HepG2 (cell line): Measurements from ENCODE around the gene BICDL2. TPM values are rescaled to one million over a fixed set of nuclear protein-coding genes. Genes with fewer than 3 reads are reported as not detected.
A peak's percentile ranks its signal among the peaks of the same experiment; 100 is the strongest.

ENCODE experiments used
- FOXK2 ChIP-seq: fragments of 450-650 bp; IDR thresholded peaks from 2 replicates; pipeline ENCODE4 v1.6.1; 2016
- HMG20A ChIP-seq: IDR thresholded peaks from 2 replicates; pipeline ENCODE4 v1.6.1; 2016; ENCODE audit warnings: borderline replicate concordance
- HNF4A ChIP-seq: sonication (generic); formaldehyde crosslinking; IDR thresholded peaks from 2 replicates; pipeline ENCODE4 v1.4.0; 2020; ENCODE audit warnings: missing genetic modification reagents
- HNF4G ChIP-seq, 2 experiments: sonication (generic) in 1 of 2; formaldehyde crosslinking in 1 of 2; IDR thresholded peaks; 2 replicates each; pipeline versions ENCODE4 v1.4.0 to v1.6.1; 2011 to 2020; ENCODE audit warnings: borderline replicate concordance in 2 of 2, low read depth in 2 of 2, mild to moderate bottlenecking in 2 of 2, low read length in 1 of 2, missing genetic modification reagents in 1 of 2, moderate library complexity in 1 of 2
- IKZF1 ChIP-seq: fragments of 450-650 bp; IDR thresholded peaks from 2 replicates; pipeline ENCODE4 v1.7.1; 2016
- KLF12 ChIP-seq: sonication (generic); formaldehyde crosslinking; IDR thresholded peaks from 2 replicates; pipeline ENCODE4 v1.4.0; 2020; ENCODE audit warnings: missing genetic modification reagents, borderline replicate concordance
- KLF9 ChIP-seq: IDR thresholded peaks from 2 replicates; pipeline ENCODE4 v1.6.1; 2016; ENCODE audit warnings: low read depth
- MAFK ChIP-seq, 2 experiments: IDR thresholded peaks in 1 of 2; conservative IDR thresholded peaks in 1 of 2; 2 replicates each; pipeline ENCODE4 v1.6.1; 2011; ENCODE audit warnings: improper control_type of control experiment in 2 of 2, low read length in 2 of 2
- MAZ ChIP-seq, 2 experiments: sonication (generic) in 1 of 2; formaldehyde crosslinking in 1 of 2; IDR thresholded peaks; 2 replicates each; pipeline versions ENCODE4 v1.5.0 to v1.6.1; 2012 to 2020; ENCODE audit warnings: low read depth in 2 of 2, mild to moderate bottlenecking in 2 of 2, borderline replicate concordance in 1 of 2, improper control_type of control experiment in 1 of 2, low read length in 1 of 2, missing genetic modification reagents in 1 of 2, moderate library complexity in 1 of 2
- NAIF1 ChIP-seq: sonication (generic); formaldehyde crosslinking; IDR thresholded peaks from 2 replicates; pipeline ENCODE4 v1.5.0; 2020; ENCODE audit warnings: mild to moderate bottlenecking, missing genetic modification reagents, borderline replicate concordance
- SIX1 ChIP-seq: sonication (generic); formaldehyde crosslinking; IDR thresholded peaks from 2 replicates; pipeline ENCODE4 v1.4.0; 2020; ENCODE audit warnings: missing genetic modification reagents, borderline replicate concordance
- SOX13 ChIP-seq, 3 experiments: fragments of 450-650 bp in 1 of 3; sonication (generic) in 1 of 3; formaldehyde crosslinking in 1 of 3; IDR thresholded peaks in 2 of 3; conservative IDR thresholded peaks in 1 of 3; 2 replicates each; pipeline versions ENCODE4 v1.5.0 to v1.6.1; 2016 to 2020; ENCODE audit warnings: antibody characterized with exemption in 1 of 3, mild to moderate bottlenecking in 1 of 3, missing compliant biosample characterization in 1 of 3, missing genetic modification reagents in 1 of 3, moderate library complexity in 1 of 3
- ZBTB8A ChIP-seq: sonication (generic); formaldehyde crosslinking; IDR thresholded peaks from 2 replicates; pipeline ENCODE4 v1.4.0; 2020; ENCODE audit warnings: mild to moderate bottlenecking, low read depth, missing genetic modification reagents, borderline replicate concordance
- ZNF253 ChIP-seq: sonication (generic); formaldehyde crosslinking; IDR thresholded peaks from 2 replicates; pipeline ENCODE4 v1.8.0; 2022; ENCODE audit warnings: mild to moderate bottlenecking, missing genetic modification reagents, borderline replicate concordance
- ZNF30 ChIP-seq: sonication (generic); formaldehyde crosslinking; IDR thresholded peaks from 2 replicates; pipeline ENCODE4 v1.5.0; 2020; ENCODE audit warnings: mild to moderate bottlenecking, missing genetic modification reagents
- ZNF431 ChIP-seq: sonication (generic); formaldehyde crosslinking; IDR thresholded peaks from 2 replicates; pipeline ENCODE4 v1.9.0; 2022; ENCODE audit warnings: missing genetic modification reagents, low read depth, mild to moderate bottlenecking, borderline replicate concordance
- ZNF460 ChIP-seq: sonication (generic); formaldehyde crosslinking; IDR thresholded peaks from 2 replicates; pipeline ENCODE4 v1.5.1; 2020; ENCODE audit warnings: missing genetic modification reagents, mild to moderate bottlenecking, borderline replicate concordance
- ZNF614 ChIP-seq: IDR thresholded peaks from 2 replicates; pipeline ENCODE4 v1.6.1; 2018; ENCODE audit warnings: missing biosample characterization, missing genetic modification reagents, inconsistent platforms, borderline replicate concordance
- ZNF616 ChIP-seq: sonication (generic); formaldehyde crosslinking; IDR thresholded peaks from 2 replicates; pipeline ENCODE4 v1.5.0; 2020; ENCODE audit warnings: low read depth, mild to moderate bottlenecking, missing genetic modification reagents
- ZNF781 ChIP-seq: sonication (generic); formaldehyde crosslinking; IDR thresholded peaks from 2 replicates; pipeline ENCODE4 v1.5.1; 2020; ENCODE audit warnings: borderline replicate concordance, mild to moderate bottlenecking, missing genetic modification reagents; ENCODE audit errors: not compliant biosample characterization
- polyA plus RNA-seq, 8 experiments: library from polyadenylated mRNA; depleted of rRNA in 3 of 8; stranded (reverse) in 7 of 8; unstranded in 1 of 8; fragments of >200 nt; fragmentation: Illumina TruSeq in 4 of 8; extraction: Trizol in 4 of 8; gene quantifications; 2 replicates each; pipeline versions ENCODE4 v1.2.1 to v1.2.3, GENCODE V29; 2011 to 2016; ENCODE audit warnings: low read depth in 4 of 8, missing spikeins in 1 of 8, mixed read lengths in 1 of 8; ENCODE audit not compliant: insufficient read depth in 1 of 8
- total RNA-seq, 5 experiments: library from RNA; depleted of rRNA; stranded (reverse); fragments of >200 nt; fragmentation: Illumina TruSeq; extraction: Trizol; gene quantifications; 2 replicates each; pipeline ENCODE4 v1.2.3, GENCODE V29; 2016; ENCODE audit warnings: low read depth in 1 of 5
- TF ChIP-seq, protein P1 (sequence below): sonication (generic); formaldehyde crosslinking; IDR thresholded peaks from 2 replicates; pipeline ENCODE4 v1.5.0; 2020; ENCODE audit warnings: mild to moderate bottlenecking, missing genetic modification reagents, borderline replicate concordance
- TF ChIP-seq, protein P2 (sequence below): sonication (generic); formaldehyde crosslinking; IDR thresholded peaks from 2 replicates; pipeline ENCODE4 v1.5.0; 2020; ENCODE audit warnings: missing genetic modification reagents, mild to moderate bottlenecking, borderline replicate concordance
- TF ChIP-seq, protein P3 (sequence below): sonication (generic); formaldehyde crosslinking; IDR thresholded peaks from 2 replicates; pipeline ENCODE4 v1.4.0; 2020; ENCODE audit warnings: missing genetic modification reagents, borderline replicate concordance

Gene BICDL2
- total and polyA plus RNA-seq, 2 of the 13 experiments (the other 11 are each of a cell fraction or from before 2014, with no cell fraction given), result 0.12 TPM; not detected in 1

DNA sequence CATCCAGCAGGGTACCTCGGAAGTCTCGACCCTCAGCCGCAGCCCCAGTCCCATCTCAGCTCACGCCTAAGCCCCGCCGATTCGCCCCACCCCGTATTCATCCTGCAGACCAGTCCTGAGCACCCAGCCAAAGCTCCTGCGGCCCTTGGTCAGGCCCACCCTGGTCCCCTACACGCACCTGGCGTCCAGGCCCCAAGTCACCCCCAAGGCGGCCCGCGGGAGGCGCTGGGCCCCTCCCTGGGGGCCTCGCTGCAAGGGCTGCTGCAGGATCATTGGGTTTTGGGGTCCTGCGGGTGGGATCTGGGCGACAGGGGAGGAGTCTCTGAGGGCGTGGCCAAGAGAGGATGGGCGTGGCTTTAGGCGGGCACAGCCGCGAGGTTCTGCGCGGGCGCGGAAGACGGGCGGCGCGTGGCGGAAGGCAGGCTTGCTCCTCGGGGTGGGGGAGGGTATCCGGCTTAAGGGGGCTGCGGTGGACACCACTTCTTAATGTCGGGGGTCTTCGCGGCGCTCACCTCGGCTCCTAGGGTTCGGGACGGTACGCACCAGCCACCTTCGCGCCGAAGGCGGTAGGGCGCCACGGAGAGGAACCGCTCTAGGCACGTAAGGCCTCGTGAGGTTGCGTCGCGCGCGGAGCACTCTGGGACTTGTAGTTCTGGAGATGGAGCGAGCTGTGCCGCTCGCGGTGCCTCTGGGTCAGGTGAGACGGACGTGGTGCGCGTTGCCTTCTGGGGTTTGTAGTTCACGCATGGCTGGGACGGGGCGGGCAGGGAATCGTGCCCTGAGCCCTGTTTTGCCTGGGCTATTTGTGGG is 12.9 kb downstream of the BICDL2 start, which contains the start of the genes HCFC1R1 and THOC6 (continued):
- TF ChIP-seq SOX13 (IDR thresholded peaks at IDR 0.05), result no peak
- peak in 1 of 2 experiments; percentile 42; a peak in 3 of 4 replicates for TF ChIP-seq SOX13 (CRISPR knock-in tag; conservative IDR thresholded peaks at IDR 0.05 in 1 of 2, IDR thresholded peaks at IDR 0.05 in 1 of 2)
- TF ChIP-seq ZNF253 (CRISPR knock-in tag), result no peak; the same call in 1 of the 2 replicates
- TF ChIP-seq ZBTB8A (CRISPR knock-in tag), result no peak
- TF ChIP-seq ZNF30 (CRISPR knock-in tag), result no peak
- no peak for TF ChIP-seq FOXK2
- no peak for TF ChIP-seq ZNF431
- TF ChIP-seq, protein P1, sequence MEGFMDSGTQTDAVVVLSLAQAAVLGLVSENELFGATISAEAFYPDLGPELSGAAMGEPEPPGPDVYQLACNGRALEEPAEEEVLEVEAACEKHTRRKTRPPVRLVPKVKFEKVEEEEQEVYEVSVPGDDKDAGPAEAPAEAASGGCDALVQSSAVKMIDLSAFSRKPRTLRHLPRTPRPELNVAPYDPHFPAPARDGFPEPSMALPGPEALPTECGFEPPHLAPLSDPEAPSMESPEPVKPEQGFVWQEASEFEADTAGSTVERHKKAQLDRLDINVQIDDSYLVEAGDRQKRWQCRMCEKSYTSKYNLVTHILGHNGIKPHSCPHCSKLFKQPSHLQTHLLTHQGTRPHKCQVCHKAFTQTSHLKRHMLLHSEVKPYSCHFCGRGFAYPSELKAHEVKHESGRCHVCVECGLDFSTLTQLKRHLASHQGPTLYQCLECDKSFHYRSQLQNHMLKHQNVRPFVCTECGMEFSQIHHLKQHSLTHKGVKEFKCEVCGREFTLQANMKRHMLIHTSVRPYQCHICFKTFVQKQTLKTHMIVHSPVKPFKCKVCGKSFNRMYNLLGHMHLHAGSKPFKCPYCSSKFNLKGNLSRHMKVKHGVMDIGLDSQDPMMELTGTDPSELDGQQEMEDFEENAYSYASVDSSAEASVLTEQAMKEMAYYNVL (CRISPR knock-in tag), result peak; percentile 21; the same call in 1 of the 2 replicates
- TF ChIP-seq, protein P2, sequence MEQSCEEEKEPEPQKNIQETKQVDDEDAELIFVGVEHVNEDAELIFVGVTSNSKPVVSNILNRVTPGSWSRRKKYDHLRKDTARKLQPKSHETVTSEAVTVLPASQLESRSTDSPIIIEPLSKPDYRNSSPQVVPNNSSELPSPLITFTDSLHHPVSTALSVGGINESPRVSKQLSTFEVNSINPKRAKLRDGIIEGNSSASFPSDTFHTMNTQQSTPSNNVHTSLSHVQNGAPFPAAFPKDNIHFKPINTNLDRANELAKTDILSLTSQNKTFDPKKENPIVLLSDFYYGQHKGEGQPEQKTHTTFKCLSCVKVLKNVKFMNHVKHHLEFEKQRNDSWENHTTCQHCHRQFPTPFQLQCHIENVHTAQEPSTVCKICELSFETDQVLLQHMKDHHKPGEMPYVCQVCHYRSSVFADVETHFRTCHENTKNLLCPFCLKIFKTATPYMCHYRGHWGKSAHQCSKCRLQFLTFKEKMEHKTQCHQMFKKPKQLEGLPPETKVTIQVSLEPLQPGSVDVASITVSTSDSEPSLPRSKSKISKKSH (CRISPR knock-in tag), result no peak
- TF ChIP-seq KLF12 (CRISPR knock-in tag), result peak; percentile 27; the same call in 1 of the 2 replicates
- no peak for TF ChIP-seq SIX1
- TF ChIP-seq MAZ (IDR thresholded peaks at IDR 0.05; ENCODE audit: borderline replicate concordance, low read depth, low read length), result 0 out of 2 replicates have a peak, but pooled peaks have one; percentile 58
- peak; percentile 81 for TF ChIP-seq MAZ (CRISPR knock-in tag; IDR thresholded peaks at IDR 0.05; ENCODE audit: low read depth)
- TF ChIP-seq NAIF1 (CRISPR knock-in tag), result peak; percentile 68; the same call in 1 of the 2 replicates
- no peak for TF ChIP-seq IKZF1
- TF ChIP-seq ZNF460 (CRISPR knock-in tag), result no peak
- no peak for TF ChIP-seq ZNF616 (CRISPR knock-in tag)
- peak; percentile 81 for TF ChIP-seq ZNF781
- TF ChIP-seq ZNF614 (CRISPR knock-in tag), result peak; percentile 88
- no peak for TF ChIP-seq HNF4G (IDR thresholded peaks at IDR 0.05; ENCODE audit: borderline replicate concordance, low read depth, low read length)
- no peak; the same call in 1 of the 2 replicates for TF ChIP-seq HNF4G (CRISPR knock-in tag; IDR thresholded peaks at IDR 0.05; ENCODE audit: borderline replicate concordance, low read depth)
- TF ChIP-seq, protein P3, sequence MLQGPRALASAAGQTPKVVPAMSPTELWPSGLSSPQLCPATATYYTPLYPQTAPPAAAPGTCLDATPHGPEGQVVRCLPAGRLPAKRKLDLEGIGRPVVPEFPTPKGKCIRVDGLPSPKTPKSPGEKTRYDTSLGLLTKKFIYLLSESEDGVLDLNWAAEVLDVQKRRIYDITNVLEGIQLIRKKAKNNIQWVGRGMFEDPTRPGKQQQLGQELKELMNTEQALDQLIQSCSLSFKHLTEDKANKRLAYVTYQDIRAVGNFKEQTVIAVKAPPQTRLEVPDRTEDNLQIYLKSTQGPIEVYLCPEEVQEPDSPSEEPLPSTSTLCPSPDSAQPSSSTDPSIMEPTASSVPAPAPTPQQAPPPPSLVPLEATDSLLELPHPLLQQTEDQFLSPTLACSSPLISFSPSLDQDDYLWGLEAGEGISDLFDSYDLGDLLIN (CRISPR knock-in tag), result no peak
- no peak for TF ChIP-seq MAFK (conservative IDR thresholded peaks at IDR 0.05 in 1 of 2, IDR thresholded peaks at IDR 0.05 in 1 of 2; ENCODE audit: low read length in 2 of 2)
- no peak for TF ChIP-seq HMG20A (CRISPR knock-in tag)
- TF ChIP-seq KLF9 (CRISPR knock-in tag), result peak; percentile 75; the same call in 1 of the 2 replicates
- no peak for TF ChIP-seq HNF4A (CRISPR knock-in tag)
